Measurements from ENCODE around the gene ECPAS.

ECPAS gene

GRCh38 chr9:111399772-111400563 is 84.2 kb downstream of the ECPAS start:
- Histone ChIP-seq H3K4me2 (ENCODE audit: low read length) (no peak overlapping the region), H3K4me1 (ENCODE audit: low read length) (no peaks in the 10 kb centered on the region), H3K36me3 (replicated peaks; ENCODE audit: low read depth, low read length) (peaks cover 77% of the 10 kb centered on the region), H3K79me2 (ENCODE audit: low read length) (peaks cover 9% of the 10 kb centered on the region; the same call in 1 of the 2 replicates), H3K9ac (ENCODE audit: low read length) (no peak overlapping the region), H2AFZ (ENCODE audit: low read depth, low read length) (no peak overlapping the region), H3K9me3 (ENCODE audit: insufficient read depth, low read length) (peaks cover 15% of the 10 kb centered on the region; the same call in 1 of the 2 replicates), H3K27ac (ENCODE audit: low read length) (no peak overlapping the region), H3K4me3 (ENCODE audit: low read length) (no peak overlapping the region), H3K27me3 (ENCODE audit: low read depth, low read length) (no peaks in the 10 kb centered on the region), H4K20me1 (ENCODE audit: insufficient read depth, low read length) (0 out of 2 replicates have a peak, but pooled peaks cover 8% of the 10 kb centered on the region)
- no peak for TF ChIP-seq EZH2phosphoT487 (IDR thresholded peaks at IDR 0.05; ENCODE audit: low read depth)
- TF ChIP-seq, protein P1, sequence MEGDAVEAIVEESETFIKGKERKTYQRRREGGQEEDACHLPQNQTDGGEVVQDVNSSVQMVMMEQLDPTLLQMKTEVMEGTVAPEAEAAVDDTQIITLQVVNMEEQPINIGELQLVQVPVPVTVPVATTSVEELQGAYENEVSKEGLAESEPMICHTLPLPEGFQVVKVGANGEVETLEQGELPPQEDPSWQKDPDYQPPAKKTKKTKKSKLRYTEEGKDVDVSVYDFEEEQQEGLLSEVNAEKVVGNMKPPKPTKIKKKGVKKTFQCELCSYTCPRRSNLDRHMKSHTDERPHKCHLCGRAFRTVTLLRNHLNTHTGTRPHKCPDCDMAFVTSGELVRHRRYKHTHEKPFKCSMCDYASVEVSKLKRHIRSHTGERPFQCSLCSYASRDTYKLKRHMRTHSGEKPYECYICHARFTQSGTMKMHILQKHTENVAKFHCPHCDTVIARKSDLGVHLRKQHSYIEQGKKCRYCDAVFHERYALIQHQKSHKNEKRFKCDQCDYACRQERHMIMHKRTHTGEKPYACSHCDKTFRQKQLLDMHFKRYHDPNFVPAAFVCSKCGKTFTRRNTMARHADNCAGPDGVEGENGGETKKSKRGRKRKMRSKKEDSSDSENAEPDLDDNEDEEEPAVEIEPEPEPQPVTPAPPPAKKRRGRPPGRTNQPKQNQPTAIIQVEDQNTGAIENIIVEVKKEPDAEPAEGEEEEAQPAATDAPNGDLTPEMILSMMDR (IDR thresholded peaks at IDR 0.05; ENCODE audit: low read depth, low read length) = peak; percentile 63

DNA sequence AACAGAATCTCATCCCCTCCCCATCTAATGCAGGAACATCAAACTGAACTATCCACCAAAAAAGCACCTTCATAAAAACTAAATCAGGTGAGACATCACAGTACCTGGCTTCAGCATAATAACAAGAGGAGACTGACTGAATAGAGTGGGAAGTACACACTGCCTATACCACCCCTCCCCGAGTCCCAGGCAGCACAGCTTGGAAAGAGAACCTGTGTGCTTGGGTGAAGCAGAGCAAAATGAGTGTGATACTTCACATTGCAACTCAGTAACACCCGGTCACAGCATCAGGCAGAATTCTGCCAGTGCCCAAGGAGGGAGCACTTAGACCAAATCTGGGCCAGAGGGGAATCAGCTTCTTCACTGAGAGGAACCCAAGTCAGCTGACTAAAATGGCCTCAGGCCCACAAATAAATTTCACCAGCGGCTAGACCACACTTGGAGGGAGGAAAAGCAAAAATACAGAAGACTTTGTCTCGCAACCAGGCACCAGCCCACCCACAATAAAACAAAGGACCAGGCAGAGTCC is 84.9 kb downstream of the ECPAS start:
- no peak overlapping the region for H3K27ac ChIP-seq (ENCODE audit: low read length)
- no peak for TF ChIP-seq EZH2phosphoT487 (IDR thresholded peaks at IDR 0.05; ENCODE audit: low read depth)
- no peak overlapping the region for H2AFZ ChIP-seq (ENCODE audit: low read depth, low read length)
- H3K36me3 ChIP-seq (replicated peaks; ENCODE audit: low read depth, low read length) = peaks cover 77% of the 10 kb centered on the region
- no peak overlapping the region for H3K4me2 ChIP-seq (ENCODE audit: low read length)
- H4K20me1 ChIP-seq (ENCODE audit: insufficient read depth, low read length) = 0 out of 2 replicates have a peak, but pooled peaks cover 8% of the 10 kb centered on the region
- H3K79me2 ChIP-seq (ENCODE audit: low read length) = peaks cover 9% of the 10 kb centered on the region; the same call in 1 of the 2 replicates
- no peaks in the 10 kb centered on the region for H3K4me1 ChIP-seq (ENCODE audit: low read length)
- H3K9me3 ChIP-seq (ENCODE audit: insufficient read depth, low read length) = peaks cover 15% of the 10 kb centered on the region; the same call in 1 of the 2 replicates
- H3K27me3 ChIP-seq (ENCODE audit: low read depth, low read length) = no peaks in the 10 kb centered on the region
- H3K4me3 ChIP-seq (ENCODE audit: low read length) = no peak overlapping the region
- H3K9ac ChIP-seq (ENCODE audit: low read length) = no peak overlapping the region

DNA sequence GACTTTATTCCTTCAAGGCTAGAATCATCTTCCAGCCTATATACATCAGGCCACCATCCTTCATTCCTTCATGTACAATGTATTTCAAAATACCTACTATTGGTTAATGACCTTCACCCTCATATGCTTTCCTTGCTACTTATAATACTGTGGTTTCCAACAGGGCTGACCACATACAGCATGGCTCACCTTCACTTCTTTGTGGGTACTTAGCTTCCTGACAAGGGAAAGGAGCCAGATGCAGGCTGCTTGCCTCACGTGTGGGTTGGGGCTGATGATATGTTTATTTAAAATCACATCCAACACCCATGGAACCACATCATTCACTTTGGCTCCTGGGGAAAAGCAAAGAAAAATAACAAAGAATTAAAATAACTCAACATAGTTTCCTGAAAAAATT is 90.2 kb downstream of the ECPAS start:
- no peak overlapping the region for H3K27ac ChIP-seq (ENCODE audit: low read length)
- TF ChIP-seq EZH2phosphoT487 (IDR thresholded peaks at IDR 0.05; ENCODE audit: low read depth) = no peak
- TF ChIP-seq, protein P1 (IDR thresholded peaks at IDR 0.05; ENCODE audit: low read depth, low read length) = no peak
- H3K4me1 ChIP-seq (ENCODE audit: low read length) = no peaks in the 10 kb centered on the region
- no peak overlapping the region for H3K9ac ChIP-seq (ENCODE audit: low read length)
- no peak overlapping the region for H3K4me2 ChIP-seq (ENCODE audit: low read length)
- no peaks in the 10 kb centered on the region for H3K9me3 ChIP-seq (ENCODE audit: insufficient read depth, low read length)
- no peak overlapping the region for H2AFZ ChIP-seq (ENCODE audit: low read depth, low read length)
- H4K20me1 ChIP-seq (ENCODE audit: insufficient read depth, low read length) = 0 out of 2 replicates have a peak, but pooled peaks cover 3% of the 10 kb centered on the region
- no peaks in the 10 kb centered on the region for H3K27me3 ChIP-seq (ENCODE audit: low read depth, low read length)
- peaks cover 74% of the 10 kb centered on the region for H3K36me3 ChIP-seq (replicated peaks; ENCODE audit: low read depth, low read length)
- 0 out of 2 replicates have a peak, but pooled peaks cover under 1% of the 10 kb centered on the region for H3K79me2 ChIP-seq (ENCODE audit: low read length)
- H3K4me3 ChIP-seq (ENCODE audit: low read length) = no peak overlapping the region

DNA sequence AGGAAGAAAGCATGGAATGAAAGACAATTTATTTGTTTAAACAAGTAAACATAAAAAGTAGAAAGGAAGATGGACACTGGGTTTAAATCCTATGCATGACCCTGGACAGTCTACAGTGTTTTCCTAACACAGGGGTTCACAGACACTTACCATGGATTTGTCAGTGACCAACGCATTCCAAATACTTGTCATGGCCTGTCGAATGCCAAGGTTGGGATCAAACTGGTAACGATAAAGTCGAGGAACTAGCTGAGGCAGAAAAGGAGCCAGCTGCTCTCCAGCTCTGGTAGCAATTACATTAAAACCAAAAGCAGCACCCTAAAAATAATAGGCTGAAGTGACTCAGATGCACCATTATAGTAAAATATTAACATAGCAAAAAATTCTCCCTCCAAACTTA is 94.8 kb downstream of the ECPAS start:
- H3K4me3 ChIP-seq (ENCODE audit: low read length) = no peak overlapping the region
- no peaks in the 10 kb centered on the region for H3K4me1 ChIP-seq (ENCODE audit: low read length)
- no peak overlapping the region for H3K27ac ChIP-seq (ENCODE audit: low read length)
- H3K9ac ChIP-seq (ENCODE audit: low read length) = no peak overlapping the region
- H3K9me3 ChIP-seq (ENCODE audit: insufficient read depth, low read length) = no peaks in the 10 kb centered on the region
- H3K27me3 ChIP-seq (ENCODE audit: low read depth, low read length) = no peaks in the 10 kb centered on the region
- peaks cover 64% of the 10 kb centered on the region for H3K36me3 ChIP-seq (replicated peaks; ENCODE audit: low read depth, low read length)
- H3K4me2 ChIP-seq (ENCODE audit: low read length) = no peak overlapping the region
- TF ChIP-seq EZH2phosphoT487 (IDR thresholded peaks at IDR 0.05; ENCODE audit: low read depth) = no peak
- TF ChIP-seq, protein P1 (IDR thresholded peaks at IDR 0.05; ENCODE audit: low read depth, low read length) = no peak
- no peak overlapping the region for H2AFZ ChIP-seq (ENCODE audit: low read depth, low read length)
- peaks cover 3% of the 10 kb centered on the region; the same call in 1 of the 2 replicates for H4K20me1 ChIP-seq (ENCODE audit: insufficient read depth, low read length)
- no peaks in the 10 kb centered on the region for H3K79me2 ChIP-seq (ENCODE audit: low read length)

All from OCI-LY3 (cell line).